WTC11 (cell line): ENCODE results near the gene CD6. TPM values are rescaled to one million over a fixed set of nuclear protein-coding genes. Genes with fewer than 3 reads are reported as not detected.

Experiments
- ATAC-seq: fragments of 200-7000 bp; cut with Tn5 transposase; 2 replicates; pipeline ENCODE4 v1.10.0; 2021; ENCODE audit warnings: mild to moderate bottlenecking, moderate library complexity
- CTCF ChIA-PET: fragments of 300-600 bp; sonication (Branson Sonifier 250); formaldehyde crosslinking; loops from one replicate; lab custom pipeline; 2021; ENCODE audit warnings: antibody characterized with exemption; lab: Charles Lee
- POLR2A ChIA-PET: fragments of 350-600 bp; sonication (Branson Sonifier 250); formaldehyde crosslinking; loops from one replicate; lab custom pipeline; 2021; ENCODE audit warnings: antibody characterized with exemption; lab: Charles Lee
- DNase-seq: peaks from one replicate; pipeline ENCODE4 v3.0.0; 2021; ENCODE audit warnings: low spot score
- H3K27ac Mint-ChIP-seq: 2 replicates; pipeline ENCODE4 v1.8.0; 2021; ENCODE audit warnings: mixed read lengths
- H3K27me3 Mint-ChIP-seq: 2 replicates; pipeline ENCODE4 v1.8.0; 2021; ENCODE audit warnings: low read depth, mild to moderate bottlenecking, moderate library complexity, mixed read lengths
- H3K36me3 Mint-ChIP-seq: 2 replicates; pipeline ENCODE4 v1.8.0; 2021; ENCODE audit warnings: mixed read lengths
- H3K4me1 Mint-ChIP-seq: 2 replicates; pipeline ENCODE4 v1.8.0; 2022; ENCODE audit warnings: mixed read lengths
- H3K4me3 Mint-ChIP-seq: 2 replicates; pipeline ENCODE4 v1.8.0; 2021; ENCODE audit warnings: mild to moderate bottlenecking, moderate library complexity, mixed read lengths
- H3K9me3 Mint-ChIP-seq: 2 replicates; pipeline ENCODE4 v1.8.0; 2021; ENCODE audit warnings: mixed read lengths
- ATF1 ChIP-seq: sonication (generic); formaldehyde crosslinking; IDR thresholded peaks from 2 replicates; pipeline ENCODE4 v1.8.1; 2023; ENCODE audit warnings: mild to moderate bottlenecking, moderate library complexity, missing genetic modification reagents
- CREB1 ChIP-seq: sonication (generic); formaldehyde crosslinking; IDR thresholded peaks from 2 replicates; pipeline ENCODE4 v1.8.0; 2023; ENCODE audit warnings: mild to moderate bottlenecking, missing genetic modification reagents
- CREM ChIP-seq: sonication (generic); formaldehyde crosslinking; IDR thresholded peaks from 2 replicates; pipeline ENCODE4 v1.8.1; 2022; ENCODE audit warnings: mild to moderate bottlenecking, missing genetic modification reagents, moderate library complexity
- EMX1 ChIP-seq: fragments of 250-450 bp; sonication (Bioruptor Pico); IDR thresholded peaks from 2 replicates; pipeline ENCODE4 v1.8.0; 2021; ENCODE audit warnings: mild to moderate bottlenecking
- FOXJ3 ChIP-seq: sonication (generic); formaldehyde crosslinking; IDR thresholded peaks from 2 replicates; pipeline ENCODE4 v1.9.0; 2021; ENCODE audit warnings: missing genetic modification reagents, mild to moderate bottlenecking, borderline replicate concordance
- GABPB1 ChIP-seq: sonication (generic); formaldehyde crosslinking; IDR thresholded peaks from 2 replicates; pipeline ENCODE4 v1.8.1; 2023; ENCODE audit warnings: mild to moderate bottlenecking, missing genetic modification reagents
- GTF2I ChIP-seq: fragments of 250-450 bp; sonication (Bioruptor Pico); conservative IDR thresholded peaks from 2 replicates; pipeline ENCODE4 v1.4.0; 2021; ENCODE audit warnings: mild to moderate bottlenecking
- JUN ChIP-seq: sonication (generic); formaldehyde crosslinking; IDR thresholded peaks from 2 replicates; pipeline ENCODE4 v1.8.0; 2023; ENCODE audit warnings: mild to moderate bottlenecking, missing genetic modification reagents
- MXD4 ChIP-seq: fragments of 250-450 bp; sonication (Bioruptor Pico); IDR thresholded peaks from 2 replicates; pipeline ENCODE4 v1.8.0; 2021; ENCODE audit warnings: mild to moderate bottlenecking, moderate library complexity, borderline replicate concordance
- NFATC4 ChIP-seq: fragments of 250-450 bp; sonication (Bioruptor Pico); IDR thresholded peaks from 2 replicates; pipeline ENCODE4 v1.9.0; 2021; ENCODE audit warnings: mild to moderate bottlenecking
- NFE2L1 ChIP-seq: sonication (generic); formaldehyde crosslinking; IDR thresholded peaks from 2 replicates; pipeline ENCODE4 v1.8.1; 2023; ENCODE audit warnings: missing genetic modification reagents
- NR1H2 ChIP-seq: sonication (generic); formaldehyde crosslinking; IDR thresholded peaks from 2 replicates; pipeline ENCODE4 v1.9.0; 2021; ENCODE audit warnings: mild to moderate bottlenecking, moderate library complexity, missing genetic modification reagents
- OVOL2 ChIP-seq: fragments of 250-450 bp; sonication (Bioruptor Pico); IDR thresholded peaks from 2 replicates; pipeline ENCODE4 v1.9.0; 2021; ENCODE audit warnings: mild to moderate bottlenecking, borderline replicate concordance
- RORB ChIP-seq: fragments of 250-450 bp; sonication (Bioruptor Pico); IDR thresholded peaks from 2 replicates; pipeline ENCODE4 v1.9.0; 2021; ENCODE audit warnings: mild to moderate bottlenecking
- SOX15 ChIP-seq: fragments of 250-450 bp; sonication (Bioruptor Pico); IDR thresholded peaks from 2 replicates; pipeline ENCODE4 v1.9.0; 2021; ENCODE audit warnings: mild to moderate bottlenecking
- TEAD4 ChIP-seq: sonication (generic); formaldehyde crosslinking; IDR thresholded peaks from 2 replicates; pipeline ENCODE4 v1.8.0; 2022; ENCODE audit warnings: mild to moderate bottlenecking, missing genetic modification reagents
- ZNF138 ChIP-seq: sonication (generic); formaldehyde crosslinking; conservative IDR thresholded peaks from 2 replicates; pipeline ENCODE4 v1.8.1; 2022; ENCODE audit warnings: mild to moderate bottlenecking, moderate library complexity, missing genetic modification reagents
- ZNF232 ChIP-seq: sonication (generic); formaldehyde crosslinking; IDR thresholded peaks from 2 replicates; pipeline ENCODE4 v1.8.0; 2022; ENCODE audit warnings: mild to moderate bottlenecking, missing genetic modification reagents
- ZNF263 ChIP-seq: sonication (generic); formaldehyde crosslinking; IDR thresholded peaks from 2 replicates; pipeline ENCODE4 v1.8.1; 2022; ENCODE audit warnings: low read depth, mild to moderate bottlenecking, moderate library complexity, missing genetic modification reagents
- ZNF317 ChIP-seq: sonication (generic); formaldehyde crosslinking; IDR thresholded peaks from 2 replicates; pipeline ENCODE4 v1.8.1; 2023; ENCODE audit warnings: low read depth, mild to moderate bottlenecking, moderate library complexity, missing genetic modification reagents, borderline replicate concordance
- ZNF396 ChIP-seq: fragments of 250-450 bp; sonication (Bioruptor Pico); IDR thresholded peaks from 2 replicates; pipeline ENCODE4 v1.8.0; 2021; ENCODE audit warnings: mild to moderate bottlenecking, moderate library complexity, borderline replicate concordance
- ZNF416 ChIP-seq: fragments of 250-450 bp; sonication (Bioruptor Pico); IDR thresholded peaks from 2 replicates; pipeline ENCODE4 v1.9.0; 2021; ENCODE audit warnings: mild to moderate bottlenecking, inconsistent platforms
- total RNA-seq: library from RNA; stranded (reverse); gene quantifications from 3 replicates; pipeline ENCODE4 v1.2.3, GENCODE V29; 2021
- TF ChIP-seq, protein P1 (sequence below): sonication (generic); formaldehyde crosslinking; IDR thresholded peaks from 2 replicates; pipeline ENCODE4 v1.8.0; 2022; ENCODE audit warnings: mild to moderate bottlenecking, missing genetic modification reagents
- TF ChIP-seq, protein P2 (sequence below): sonication (generic); formaldehyde crosslinking; IDR thresholded peaks from 2 replicates; pipeline ENCODE4 v1.8.1; 2023; ENCODE audit warnings: mild to moderate bottlenecking, missing genetic modification reagents, moderate library complexity
- TF ChIP-seq, protein P3 (sequence below): fragments of 250-450 bp; sonication (Bioruptor Pico); IDR thresholded peaks from 2 replicates; pipeline ENCODE4 v2.1.2; 2022; ENCODE audit warnings: mild to moderate bottlenecking, moderate library complexity
- TF ChIP-seq, protein P4 (sequence below): sonication (generic); formaldehyde crosslinking; IDR thresholded peaks from 2 replicates; pipeline ENCODE4 v1.8.1; 2022; ENCODE audit warnings: missing genetic modification reagents, borderline replicate concordance
- TF ChIP-seq, protein P5 (sequence below): sonication (generic); formaldehyde crosslinking; IDR thresholded peaks from 2 replicates; pipeline ENCODE4 v1.8.0; 2023; ENCODE audit warnings: missing genetic modification reagents, mild to moderate bottlenecking, borderline replicate concordance
- TF ChIP-seq, protein P6 (sequence below): sonication (generic); formaldehyde crosslinking; IDR thresholded peaks from 2 replicates; pipeline ENCODE4 v1.8.0; 2022; ENCODE audit warnings: mild to moderate bottlenecking, missing genetic modification reagents

The CD6 gene
- total RNA-seq, 1 experiment from 2014 or later, result 1.0 TPM

DNA sequence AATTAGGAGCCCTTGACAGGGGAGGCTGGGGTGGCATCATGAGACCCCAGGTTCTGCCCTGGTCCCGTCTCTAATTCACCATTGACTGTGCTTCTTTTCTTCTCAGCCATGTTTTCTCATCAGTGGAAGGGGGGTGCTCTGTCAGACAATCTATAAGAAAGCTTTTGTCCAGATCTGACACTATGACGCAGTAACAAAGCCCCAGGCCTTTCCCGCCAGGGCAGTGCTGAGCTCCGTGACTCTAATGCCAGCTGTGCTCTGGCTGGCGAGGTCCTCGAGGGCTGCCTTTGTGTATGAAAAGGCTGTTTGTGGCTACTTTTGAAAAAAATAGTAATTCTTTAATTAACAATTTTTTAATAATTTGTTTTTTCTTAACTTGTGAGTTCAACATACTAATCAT, 3.2 kb downstream of the CD6 start (continued):
- TF ChIP-seq OVOL2 (CRISPR knock-in tag), result no peak
- no peak for TF ChIP-seq GABPB1
- TF ChIP-seq TEAD4 (CRISPR knock-in tag), result no peak
- TF ChIP-seq CREM, result no peak
- TF ChIP-seq ZNF396 (CRISPR knock-in tag), result no peak
- TF ChIP-seq GTF2I, result no peak
- TF ChIP-seq FOXJ3 (CRISPR knock-in tag), result no peak

DNA sequence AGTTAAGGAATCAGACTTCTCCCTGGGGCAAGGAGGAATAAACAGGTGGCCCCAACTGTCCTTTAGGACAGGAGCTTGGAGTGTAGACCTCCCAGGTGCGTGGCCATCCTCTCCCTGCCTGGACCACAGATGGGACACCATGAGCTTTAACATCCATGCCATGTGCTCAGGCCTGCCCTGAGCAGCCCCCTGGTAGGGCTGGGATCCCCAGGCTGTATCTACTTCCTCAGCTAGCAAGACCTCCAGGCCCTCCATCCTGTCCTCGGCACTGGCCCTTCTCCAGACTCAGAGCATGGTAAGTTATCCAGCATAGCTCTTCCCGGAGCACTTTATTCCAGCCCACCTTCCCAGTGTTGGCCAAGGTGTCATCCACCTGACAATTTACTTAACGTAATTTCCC, 5.7 kb downstream of the CD6 start:
- POLR2A ChIA-PET, result no interaction called here
- no peak for ATAC-seq
- DNase-seq, result no peak
- CTCF ChIA-PET, result interaction anchor here (0.6 kb wide), 1 partner anchor 65 kb away, joined by 3 read pairs; no protein-coding TSS in a partner anchor
- no peak for TF ChIP-seq NR1H2 (CRISPR knock-in tag)
- no peak for TF ChIP-seq RORB
- no peak for TF ChIP-seq ZNF416 (CRISPR knock-in tag)
- no peak for TF ChIP-seq ZNF232 (CRISPR knock-in tag)
- TF ChIP-seq, protein P1, sequence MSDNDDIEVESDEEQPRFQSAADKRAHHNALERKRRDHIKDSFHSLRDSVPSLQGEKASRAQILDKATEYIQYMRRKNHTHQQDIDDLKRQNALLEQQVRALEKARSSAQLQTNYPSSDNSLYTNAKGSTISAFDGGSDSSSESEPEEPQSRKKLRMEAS (CRISPR knock-in tag), result no peak
- TF ChIP-seq MXD4 (CRISPR knock-in tag), result no peak
- TF ChIP-seq CREB1 (CRISPR knock-in tag), result no peak
- TF ChIP-seq, protein P2, sequence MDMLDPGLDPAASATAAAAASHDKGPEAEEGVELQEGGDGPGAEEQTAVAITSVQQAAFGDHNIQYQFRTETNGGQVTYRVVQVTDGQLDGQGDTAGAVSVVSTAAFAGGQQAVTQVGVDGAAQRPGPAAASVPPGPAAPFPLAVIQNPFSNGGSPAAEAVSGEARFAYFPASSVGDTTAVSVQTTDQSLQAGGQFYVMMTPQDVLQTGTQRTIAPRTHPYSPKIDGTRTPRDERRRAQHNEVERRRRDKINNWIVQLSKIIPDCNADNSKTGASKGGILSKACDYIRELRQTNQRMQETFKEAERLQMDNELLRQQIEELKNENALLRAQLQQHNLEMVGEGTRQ (CRISPR knock-in tag), result no peak
- TF ChIP-seq ZNF317 (CRISPR knock-in tag), result no peak
- TF ChIP-seq, protein P3, sequence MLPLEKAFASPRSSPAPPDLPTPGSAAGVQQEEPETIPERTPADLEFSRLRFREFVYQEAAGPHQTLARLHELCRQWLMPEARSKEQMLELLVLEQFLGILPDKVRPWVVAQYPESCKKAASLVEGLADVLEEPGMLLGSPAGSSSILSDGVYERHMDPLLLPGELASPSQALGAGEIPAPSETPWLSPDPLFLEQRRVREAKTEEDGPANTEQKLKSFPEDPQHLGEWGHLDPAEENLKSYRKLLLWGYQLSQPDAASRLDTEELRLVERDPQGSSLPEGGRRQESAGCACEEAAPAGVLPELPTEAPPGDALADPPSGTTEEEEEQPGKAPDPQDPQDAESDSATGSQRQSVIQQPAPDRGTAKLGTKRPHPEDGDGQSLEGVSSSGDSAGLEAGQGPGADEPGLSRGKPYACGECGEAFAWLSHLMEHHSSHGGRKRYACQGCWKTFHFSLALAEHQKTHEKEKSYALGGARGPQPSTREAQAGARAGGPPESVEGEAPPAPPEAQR (CRISPR knock-in tag), result no peak
- TF ChIP-seq, all 79 proteins: peak for 0
- no peaks in the 10 kb centered on the region for H3K36me3 Mint-ChIP-seq
- H3K9me3 Mint-ChIP-seq, result no peaks in the 10 kb centered on the region
- H3K4me1 Mint-ChIP-seq, result no peaks in the 10 kb centered on the region
- H3K27ac Mint-ChIP-seq, result no peak overlapping the region
- H3K4me3 Mint-ChIP-seq, result no peak overlapping the region
- no peaks in the 10 kb centered on the region for H3K27me3 Mint-ChIP-seq

DNA sequence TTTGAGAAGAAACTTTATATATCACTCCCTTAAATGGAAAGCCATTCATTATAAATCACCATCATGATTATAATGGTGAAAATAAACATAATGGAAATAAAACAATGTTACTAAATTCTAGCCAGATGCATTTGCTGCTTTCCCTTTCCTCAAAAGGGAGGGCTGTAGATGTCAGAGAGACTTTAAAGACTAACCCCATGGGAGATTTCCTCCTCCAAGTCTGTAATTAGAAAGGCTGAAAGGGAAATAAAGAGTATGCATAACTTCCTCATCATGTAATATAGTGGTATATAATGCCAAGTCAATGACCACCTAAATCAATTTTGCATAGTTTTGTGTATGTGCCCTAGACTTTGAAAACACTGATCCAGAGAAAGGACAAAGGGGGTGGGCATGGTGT, 6.4 kb downstream of the CD6 start:
- H3K36me3 Mint-ChIP-seq, result no peaks in the 10 kb centered on the region
- ATAC-seq (no peak), DNase-seq (no peak)
- H3K9me3 Mint-ChIP-seq, result no peaks in the 10 kb centered on the region
- H3K4me1 Mint-ChIP-seq, result no peaks in the 10 kb centered on the region
- H3K27ac Mint-ChIP-seq, result no peak overlapping the region
- TF ChIP-seq, protein P4, sequence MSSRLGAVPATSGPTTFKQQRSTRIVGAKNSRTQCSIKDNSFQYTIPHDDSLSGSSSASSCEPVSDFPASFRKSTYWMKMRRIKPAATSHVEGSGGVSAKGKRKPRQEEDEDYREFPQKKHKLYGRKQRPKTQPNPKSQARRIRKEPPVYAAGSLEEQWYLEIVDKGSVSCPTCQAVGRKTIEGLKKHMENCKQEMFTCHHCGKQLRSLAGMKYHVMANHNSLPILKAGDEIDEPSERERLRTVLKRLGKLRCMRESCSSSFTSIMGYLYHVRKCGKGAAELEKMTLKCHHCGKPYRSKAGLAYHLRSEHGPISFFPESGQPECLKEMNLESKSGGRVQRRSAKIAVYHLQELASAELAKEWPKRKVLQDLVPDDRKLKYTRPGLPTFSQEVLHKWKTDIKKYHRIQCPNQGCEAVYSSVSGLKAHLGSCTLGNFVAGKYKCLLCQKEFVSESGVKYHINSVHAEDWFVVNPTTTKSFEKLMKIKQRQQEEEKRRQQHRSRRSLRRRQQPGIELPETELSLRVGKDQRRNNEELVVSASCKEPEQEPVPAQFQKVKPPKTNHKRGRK (CRISPR knock-in tag), result no peak
- TF ChIP-seq ZNF396 (CRISPR knock-in tag) (no peak), RORB (no peak), GABPB1 (no peak), ZNF263 (CRISPR knock-in tag) (no peak), NFE2L1 (CRISPR knock-in tag) (no peak), ZNF138 (no peak), ATF1 (CRISPR knock-in tag) (no peak), NFATC4 (CRISPR knock-in tag) (no peak), JUN (CRISPR knock-in tag) (no peak), OVOL2 (CRISPR knock-in tag) (no peak), EMX1 (CRISPR knock-in tag) (no peak), SOX15 (CRISPR knock-in tag) (no peak)
- TF ChIP-seq, protein P5, sequence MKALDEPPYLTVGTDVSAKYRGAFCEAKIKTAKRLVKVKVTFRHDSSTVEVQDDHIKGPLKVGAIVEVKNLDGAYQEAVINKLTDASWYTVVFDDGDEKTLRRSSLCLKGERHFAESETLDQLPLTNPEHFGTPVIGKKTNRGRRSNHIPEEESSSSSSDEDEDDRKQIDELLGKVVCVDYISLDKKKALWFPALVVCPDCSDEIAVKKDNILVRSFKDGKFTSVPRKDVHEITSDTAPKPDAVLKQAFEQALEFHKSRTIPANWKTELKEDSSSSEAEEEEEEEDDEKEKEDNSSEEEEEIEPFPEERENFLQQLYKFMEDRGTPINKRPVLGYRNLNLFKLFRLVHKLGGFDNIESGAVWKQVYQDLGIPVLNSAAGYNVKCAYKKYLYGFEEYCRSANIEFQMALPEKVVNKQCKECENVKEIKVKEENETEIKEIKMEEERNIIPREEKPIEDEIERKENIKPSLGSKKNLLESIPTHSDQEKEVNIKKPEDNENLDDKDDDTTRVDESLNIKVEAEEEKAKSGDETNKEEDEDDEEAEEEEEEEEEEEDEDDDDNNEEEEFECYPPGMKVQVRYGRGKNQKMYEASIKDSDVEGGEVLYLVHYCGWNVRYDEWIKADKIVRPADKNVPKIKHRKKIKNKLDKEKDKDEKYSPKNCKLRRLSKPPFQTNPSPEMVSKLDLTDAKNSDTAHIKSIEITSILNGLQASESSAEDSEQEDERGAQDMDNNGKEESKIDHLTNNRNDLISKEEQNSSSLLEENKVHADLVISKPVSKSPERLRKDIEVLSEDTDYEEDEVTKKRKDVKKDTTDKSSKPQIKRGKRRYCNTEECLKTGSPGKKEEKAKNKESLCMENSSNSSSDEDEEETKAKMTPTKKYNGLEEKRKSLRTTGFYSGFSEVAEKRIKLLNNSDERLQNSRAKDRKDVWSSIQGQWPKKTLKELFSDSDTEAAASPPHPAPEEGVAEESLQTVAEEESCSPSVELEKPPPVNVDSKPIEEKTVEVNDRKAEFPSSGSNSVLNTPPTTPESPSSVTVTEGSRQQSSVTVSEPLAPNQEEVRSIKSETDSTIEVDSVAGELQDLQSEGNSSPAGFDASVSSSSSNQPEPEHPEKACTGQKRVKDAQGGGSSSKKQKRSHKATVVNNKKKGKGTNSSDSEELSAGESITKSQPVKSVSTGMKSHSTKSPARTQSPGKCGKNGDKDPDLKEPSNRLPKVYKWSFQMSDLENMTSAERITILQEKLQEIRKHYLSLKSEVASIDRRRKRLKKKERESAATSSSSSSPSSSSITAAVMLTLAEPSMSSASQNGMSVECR, result no peak
- TF ChIP-seq, protein P6, sequence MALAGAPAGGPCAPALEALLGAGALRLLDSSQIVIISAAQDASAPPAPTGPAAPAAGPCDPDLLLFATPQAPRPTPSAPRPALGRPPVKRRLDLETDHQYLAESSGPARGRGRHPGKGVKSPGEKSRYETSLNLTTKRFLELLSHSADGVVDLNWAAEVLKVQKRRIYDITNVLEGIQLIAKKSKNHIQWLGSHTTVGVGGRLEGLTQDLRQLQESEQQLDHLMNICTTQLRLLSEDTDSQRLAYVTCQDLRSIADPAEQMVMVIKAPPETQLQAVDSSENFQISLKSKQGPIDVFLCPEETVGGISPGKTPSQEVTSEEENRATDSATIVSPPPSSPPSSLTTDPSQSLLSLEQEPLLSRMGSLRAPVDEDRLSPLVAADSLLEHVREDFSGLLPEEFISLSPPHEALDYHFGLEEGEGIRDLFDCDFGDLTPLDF (CRISPR knock-in tag), result no peak
- CTCF ChIA-PET, result no interaction called here
- H3K27me3 Mint-ChIP-seq, result no peaks in the 10 kb centered on the region
- no peak overlapping the region for H3K4me3 Mint-ChIP-seq
- POLR2A ChIA-PET, result no interaction called here
